NB4 (cell line): ENCODE measurements around the gene GABRB2.

Source experiments
- CTCF ChIP-seq: IDR thresholded peaks from one replicate; pipeline ENCODE4 v1.5.1; 2012; ENCODE audit warnings: low read depth, low read length
- MAX ChIP-seq: IDR thresholded peaks from 2 replicates; pipeline ENCODE4 v1.6.1; 2011; ENCODE audit warnings: low read depth, low read length
- POLR2A ChIP-seq: IDR thresholded peaks from 2 replicates; pipeline ENCODE4 v1.6.1; 2011; ENCODE audit warnings: mild to moderate bottlenecking; ENCODE audit not compliant: insufficient read length; ENCODE audit errors: extremely low read depth

GRCh38 chr5:161391724-161392123 lies 154.8 kb downstream of the GABRB2 start:
- TF ChIP-seq POLR2A (no peak), CTCF (no peak), MAX (no peak)
